Measurements from ENCODE around the gene LAG3. TPM values are rescaled to one million over a fixed set of nuclear protein-coding genes. Genes with fewer than 3 reads are reported as not detected.

The LAG3 gene
- 1 to 10 TPM in 1 of 4 donors, under 1 TPM in 1, not detected in 2; 0.68 to 1.4 TPM for total RNA-seq

DNA sequence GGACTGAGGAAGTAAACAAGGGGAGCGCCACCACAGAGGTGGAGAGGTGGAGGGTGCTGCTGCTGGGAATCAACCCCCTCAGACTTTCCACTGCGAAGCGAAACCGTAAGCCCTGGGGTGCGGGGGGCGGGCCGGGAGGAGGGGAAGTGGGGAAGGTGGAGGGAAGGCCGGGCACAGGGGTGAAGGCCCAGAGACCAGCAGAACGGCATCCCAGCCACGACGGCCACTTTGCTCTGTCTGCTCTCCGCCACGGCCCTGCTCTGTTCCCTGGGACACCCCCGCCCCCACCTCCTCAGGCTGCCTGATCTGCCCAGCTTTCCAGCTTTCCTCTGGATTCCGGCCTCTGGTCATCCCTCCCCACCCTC, at the start of gene LAG3:
Gene LAG3 (plus strand): TSS at position 190 of the 365 bp plus-strand sequence. CDS start 333 bp downstream, outside the sequence.
- in situ Hi-C loops (cut with MboI; ENCODE audit: low pct_ligation_motif_present in 1 of 4, low pct_unique_long_range_greater_than_20kb in 1 of 4, low sequenced_read_pairs in 3 of 4) (no loop called here), intact Hi-C loops (cut with DNase I; ENCODE audit: low total_unique reads) (loop anchor here (10.0 kb wide), 1 partner anchor 158 kb away; no protein-coding TSS in a partner anchor)
- Histone ChIP-seq H3K4me3 (peak within 1 kb of the TSS in 2 of 4 donors; percentile 26 to 35), H3K4me1 (peaks cover 6 to 80% (median 52%) of the 10 kb centered on the region in 4 donors), H3K9me3 (no peaks in the 10 kb centered on the region), H3K36me3 (no peaks in the 10 kb centered on the region), H3K27me3 (no peaks in the 10 kb centered on the region), H3K27ac (peak within 1 kb of the TSS; percentile 32 to 93 (median 58))
- DNase-seq = peak; percentile 38
- 71% methylated on average over 12 of the region's 15 CpGs; no CpG with 5 or more reads in 1 of the 2 donors for WGBS, 2 donors (ENCODE audit: low coverage in 1 of 2)
- TF ChIP-seq, protein P1, sequence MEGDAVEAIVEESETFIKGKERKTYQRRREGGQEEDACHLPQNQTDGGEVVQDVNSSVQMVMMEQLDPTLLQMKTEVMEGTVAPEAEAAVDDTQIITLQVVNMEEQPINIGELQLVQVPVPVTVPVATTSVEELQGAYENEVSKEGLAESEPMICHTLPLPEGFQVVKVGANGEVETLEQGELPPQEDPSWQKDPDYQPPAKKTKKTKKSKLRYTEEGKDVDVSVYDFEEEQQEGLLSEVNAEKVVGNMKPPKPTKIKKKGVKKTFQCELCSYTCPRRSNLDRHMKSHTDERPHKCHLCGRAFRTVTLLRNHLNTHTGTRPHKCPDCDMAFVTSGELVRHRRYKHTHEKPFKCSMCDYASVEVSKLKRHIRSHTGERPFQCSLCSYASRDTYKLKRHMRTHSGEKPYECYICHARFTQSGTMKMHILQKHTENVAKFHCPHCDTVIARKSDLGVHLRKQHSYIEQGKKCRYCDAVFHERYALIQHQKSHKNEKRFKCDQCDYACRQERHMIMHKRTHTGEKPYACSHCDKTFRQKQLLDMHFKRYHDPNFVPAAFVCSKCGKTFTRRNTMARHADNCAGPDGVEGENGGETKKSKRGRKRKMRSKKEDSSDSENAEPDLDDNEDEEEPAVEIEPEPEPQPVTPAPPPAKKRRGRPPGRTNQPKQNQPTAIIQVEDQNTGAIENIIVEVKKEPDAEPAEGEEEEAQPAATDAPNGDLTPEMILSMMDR (IDR thresholded peaks at IDR 0.05) = no peak
- no peak for TF ChIP-seq EP300 (IDR thresholded peaks at IDR 0.05; ENCODE audit: low read depth)
- no peak for TF ChIP-seq POLR2AphosphoS5 (IDR thresholded peaks at IDR 0.05)
- no peak for TF ChIP-seq POLR2A (IDR thresholded peaks at IDR 0.05)

DNA sequence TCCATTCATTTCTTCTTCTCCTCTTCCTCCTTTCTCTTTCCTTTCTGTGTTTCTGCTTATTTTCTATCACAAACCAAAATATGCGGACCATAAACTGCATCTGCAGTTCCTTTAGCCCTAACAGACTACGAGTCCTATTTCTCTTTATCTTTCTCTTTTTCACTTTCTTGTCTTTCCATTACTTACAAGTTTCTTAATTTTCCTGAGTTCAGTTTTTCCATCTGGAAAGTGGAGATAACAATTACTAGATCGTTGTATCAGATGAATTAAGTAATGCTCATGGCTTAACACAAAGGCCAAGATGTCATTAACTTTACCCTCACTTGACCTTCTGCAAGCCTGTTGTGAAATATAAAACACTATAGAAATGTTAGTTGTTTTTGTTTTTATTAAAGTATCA, 49.5 kb upstream of the LAG3 start:
- H3K27me3 ChIP-seq = no peaks in the 10 kb centered on the region
- no peak for DNase-seq
- TF ChIP-seq EP300 (IDR thresholded peaks at IDR 0.05; ENCODE audit: low read depth) (no peak), POLR2AphosphoS5 (IDR thresholded peaks at IDR 0.05) (no peak), POLR2A (IDR thresholded peaks at IDR 0.05) (no peak)
- TF ChIP-seq, protein P1 (IDR thresholded peaks at IDR 0.05) = no peak
- WGBS, 2 donors (ENCODE audit: low coverage in 1 of 2) = 79 to 84% methylated on average over 3 of the region's 3 CpGs
- intact Hi-C loops (cut with DNase I; ENCODE audit: low total_unique reads) (no loop called here), in situ Hi-C loops (cut with MboI; ENCODE audit: low pct_ligation_motif_present in 1 of 4, low pct_unique_long_range_greater_than_20kb in 1 of 4, low sequenced_read_pairs in 3 of 4) (no loop called here)
- H3K4me1 ChIP-seq = peaks cover 5 to 11% (median 10%) of the 10 kb centered on the region in 4 donors
- no peaks in the 10 kb centered on the region for H3K9me3 ChIP-seq
- no peak overlapping the region for H3K4me3 ChIP-seq
- no peak overlapping the region for H3K27ac ChIP-seq
- H3K36me3 ChIP-seq = no peaks in the 10 kb centered on the region

DNA sequence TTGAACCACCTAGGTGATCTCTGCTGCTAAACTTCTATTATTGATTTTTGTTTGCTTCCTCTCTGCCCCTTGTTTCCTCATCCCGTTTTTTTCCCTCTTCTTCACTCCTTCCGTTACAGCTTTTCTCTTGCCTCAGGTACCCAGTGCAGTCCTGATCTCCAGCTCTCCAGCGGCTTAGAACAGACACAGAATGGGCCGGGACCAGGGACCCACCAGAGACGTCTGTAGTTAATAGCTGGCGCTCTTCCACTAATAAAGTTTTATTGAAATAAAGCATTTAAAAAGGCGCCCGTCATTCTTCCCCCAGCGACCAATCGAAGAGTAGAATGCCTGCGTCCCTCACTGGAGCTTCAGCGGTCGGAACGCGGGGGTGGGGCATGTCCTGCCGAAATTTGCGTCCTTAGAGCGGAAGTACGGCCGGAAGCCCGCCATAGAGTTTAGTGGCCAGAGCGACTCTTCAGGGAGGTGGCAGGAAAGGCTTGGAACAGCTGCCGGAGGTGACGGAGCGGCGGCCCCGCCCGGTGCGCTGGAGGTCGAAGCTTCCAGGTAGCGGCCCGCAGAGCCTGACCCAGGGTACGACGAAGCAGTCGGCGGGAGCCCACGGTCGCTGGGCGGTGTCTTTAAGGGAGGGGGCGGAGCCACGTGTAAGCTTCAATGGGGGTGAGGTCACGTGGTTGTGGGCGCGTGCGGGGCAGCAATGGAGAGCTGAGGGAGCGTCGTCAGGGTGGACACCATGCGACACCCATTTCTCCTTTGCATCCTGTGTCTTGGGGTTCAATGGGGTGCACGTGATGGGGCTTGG, 48.5 kb upstream of the LAG3 start, which contains the start of gene COPS7A:
Gene COPS7A (plus strand): TSS at position 440 of the 802 bp plus-strand sequence. CDS start 611 bp downstream, outside the sequence.
- Histone ChIP-seq H3K4me1 (peaks cover 5 to 11% (median 10%) of the 10 kb centered on the region in 4 donors), H3K9me3 (no peaks in the 10 kb centered on the region), H3K27me3 (no peaks in the 10 kb centered on the region), H3K36me3 (peaks cover 0 to 7% (median 0%) of the 10 kb centered on the region in 4 donors), H3K4me3 (peak within 1 kb of the TSS; percentile 40 to 58 (median 52)), H3K27ac (peak within 1 kb of the TSS; percentile 80 to 90 (median 84))
- DNase-seq = peak; percentile 99
- in situ Hi-C loops (cut with MboI; ENCODE audit: low pct_ligation_motif_present in 1 of 4, low pct_unique_long_range_greater_than_20kb in 1 of 4, low sequenced_read_pairs in 3 of 4) = no loop called here
- TF ChIP-seq POLR2A (IDR thresholded peaks at IDR 0.05) (peak; percentile 66), POLR2AphosphoS5 (IDR thresholded peaks at IDR 0.05) (peak; percentile 45 to 87 (median 77)), EP300 (IDR thresholded peaks at IDR 0.05; ENCODE audit: low read depth) (peak; percentile 24)
- TF ChIP-seq, protein P1 (IDR thresholded peaks at IDR 0.05) = no peak
- 1 to 2% methylated on average over 6 to 47 of the region's 49 CpGs for WGBS, 2 donors (ENCODE audit: low coverage in 1 of 2)
- intact Hi-C loops (cut with DNase I; ENCODE audit: low total_unique reads) = no loop called here

DNA sequence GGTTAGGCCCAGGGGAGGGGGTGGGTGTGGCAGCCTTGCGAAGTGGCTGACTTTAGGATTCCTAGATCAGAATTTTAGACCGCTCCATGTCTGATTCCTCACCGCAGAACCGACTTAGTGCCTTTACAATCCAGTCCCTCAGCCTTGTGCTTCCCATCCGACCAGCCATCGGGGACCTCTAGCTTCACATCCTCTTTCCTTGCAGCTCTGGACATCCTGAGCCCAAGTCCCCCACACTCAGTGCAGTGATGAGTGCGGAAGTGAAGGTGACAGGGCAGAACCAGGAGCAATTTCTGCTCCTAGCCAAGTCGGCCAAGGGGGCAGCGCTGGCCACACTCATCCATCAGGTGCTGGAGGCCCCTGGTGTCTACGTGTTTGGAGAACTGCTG, 47.9 kb upstream of the LAG3 start:
- peak; percentile 33 for DNase-seq
- peaks cover 0 to 13% (median 3%) of the 10 kb centered on the region in 4 donors for H3K36me3 ChIP-seq
- WGBS, 2 donors (ENCODE audit: low coverage in 1 of 2) = 43% methylated on average over 10 of the region's 10 CpGs; no CpG with 5 or more reads in 1 of the 2 donors
- H3K27ac ChIP-seq = peak overlapping the region; percentile 80 to 90 (median 84)
- H3K4me3 ChIP-seq = peak overlapping the region; percentile 40 to 58 (median 52)
- H3K4me1 ChIP-seq = peaks cover 5 to 11% (median 10%) of the 10 kb centered on the region in 4 donors
- H3K9me3 ChIP-seq = no peaks in the 10 kb centered on the region
- H3K27me3 ChIP-seq = no peaks in the 10 kb centered on the region
- TF ChIP-seq POLR2A (IDR thresholded peaks at IDR 0.05) (no peak), POLR2AphosphoS5 (IDR thresholded peaks at IDR 0.05) (no peak), EP300 (IDR thresholded peaks at IDR 0.05; ENCODE audit: low read depth) (no peak)
- TF ChIP-seq, protein P1 (IDR thresholded peaks at IDR 0.05) = no peak
- in situ Hi-C loops (cut with MboI; ENCODE audit: low pct_ligation_motif_present in 1 of 4, low pct_unique_long_range_greater_than_20kb in 1 of 4, low sequenced_read_pairs in 3 of 4) = no loop called here
- intact Hi-C loops (cut with DNase I; ENCODE audit: low total_unique reads) = no loop called here
